Esophagus (tissue), 2 donors: Measurements from ENCODE around the gene VTI1A. TPM values are rescaled to one million over a fixed set of nuclear protein-coding genes. Genes with fewer than 3 reads are reported as not detected.

ENCODE experiments used
- H3K27ac ChIP-seq, 2 donors: one replicate each; pipeline ENCODE4 v1.5.1; 2013; ENCODE audit warnings: low read depth in 2 of 2, mild to moderate bottlenecking in 2 of 2, inconsistent platforms in 1 of 2, low read length in 1 of 2, moderate library complexity in 1 of 2
- H3K27me3 ChIP-seq, 2 donors: one replicate each; pipeline ENCODE4 v1.6.1; 2013; ENCODE audit warnings: low read length in 2 of 2, control low read depth in 1 of 2, mild to moderate bottlenecking in 1 of 2; ENCODE audit not compliant: insufficient read depth in 2 of 2, control insufficient read depth in 1 of 2
- H3K36me3 ChIP-seq, 2 donors: one replicate each; pipeline ENCODE4 v1.6.1; 2013; ENCODE audit warnings: low read length in 1 of 2; ENCODE audit not compliant: control insufficient read depth in 2 of 2, insufficient read depth in 2 of 2
- H3K4me1 ChIP-seq, 2 donors: one replicate each; pipeline ENCODE4 v1.6.1; 2013; ENCODE audit warnings: low read length in 1 of 2; ENCODE audit not compliant: control insufficient read depth in 2 of 2, insufficient read depth in 2 of 2
- H3K4me3 ChIP-seq, 2 donors: one replicate each; pipeline ENCODE4 v1.5.1; 2013; ENCODE audit warnings: low read length in 2 of 2, mild to moderate bottlenecking in 2 of 2, low read depth in 1 of 2, moderate library complexity in 1 of 2
- H3K9me3 ChIP-seq, 2 donors: one replicate each; pipeline ENCODE4 v1.6.1; 2013; ENCODE audit warnings: mild to moderate bottlenecking in 2 of 2, low read depth in 1 of 2, low read length in 1 of 2, moderate library complexity in 1 of 2; ENCODE audit not compliant: control insufficient read depth in 2 of 2, insufficient read depth in 1 of 2
- WGBS, 2 donors: extraction: QIAGEN DNeasy Blood & Tissue Kit; methylation state at CpG; one replicate each; pipeline ENCODE4 v1.1.7; 2013; 5-methylcytosine and 5-hydroxymethylcytosine counted together
- polyA plus RNA-seq, 2 donors: library from polyadenylated mRNA; stranded (reverse); fragments of 200-250 nt; gene quantifications; one replicate each; pipeline ENCODE4 v1.2.3, GENCODE V29; 2013
- donor health status: healthy with polysubstance abuse.
- donor health status: Bipolar disorder and iron deficiency.

Gene VTI1A
- polyA plus RNA-seq, 2 donors = 10.6 to 11.5 TPM

DNA sequence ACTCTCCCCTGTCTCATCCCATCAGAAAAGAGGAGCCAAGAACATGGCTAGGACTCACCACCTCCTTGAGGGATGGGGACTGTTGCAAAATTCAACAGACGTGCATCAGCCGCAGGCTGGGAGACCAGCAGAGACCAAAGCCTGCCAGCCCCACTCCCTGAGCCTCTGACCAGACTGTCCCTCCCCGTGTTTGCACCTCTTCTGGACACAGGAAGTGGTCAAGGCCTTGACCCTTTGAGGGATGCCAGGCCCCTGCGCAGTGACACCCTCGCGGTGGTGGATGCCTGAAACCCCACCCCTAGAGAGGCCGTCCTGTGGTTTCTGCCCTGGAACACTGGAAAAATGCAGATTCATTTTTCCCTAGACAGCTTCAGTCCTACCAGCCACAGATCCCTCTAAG lies 374.6 kb downstream of the VTI1A start:
- H3K27me3 ChIP-seq = no peaks in the 10 kb centered on the region
- H3K4me3 ChIP-seq = no peak overlapping the region
- H3K27ac ChIP-seq = no peak overlapping the region
- peaks cover 0 to 6% of the 10 kb centered on the region in 2 donors for H3K36me3 ChIP-seq
- H3K4me1 ChIP-seq = peaks cover 3 to 5% of the 10 kb centered on the region in 2 donors
- 86 to 91% methylated on average over 7 of the region's 7 CpGs for WGBS, 2 donors
- no peaks in the 10 kb centered on the region for H3K9me3 ChIP-seq

DNA sequence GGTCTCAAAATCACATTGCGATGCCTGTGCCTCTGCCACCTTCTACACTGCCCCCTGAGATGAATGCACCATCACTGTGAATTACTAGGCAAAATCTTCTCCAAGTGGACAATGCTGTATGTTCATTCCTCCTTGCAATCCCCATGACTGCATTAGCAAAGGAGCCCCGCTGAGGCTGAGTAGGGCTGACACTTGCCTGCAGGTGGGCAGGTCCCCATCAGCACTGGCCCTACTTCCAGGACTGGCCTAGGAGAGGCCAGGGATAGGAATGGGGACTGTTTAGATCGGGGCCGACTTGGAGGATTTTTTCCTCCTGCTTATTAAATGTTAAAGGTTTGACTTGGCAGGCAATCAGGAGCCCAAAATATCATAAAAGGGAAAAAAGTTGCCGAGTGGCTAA lies 376.0 kb downstream of the VTI1A start:
- H3K4me3 ChIP-seq = no peak overlapping the region
- no peaks in the 10 kb centered on the region for H3K27me3 ChIP-seq
- H3K9me3 ChIP-seq = no peaks in the 10 kb centered on the region
- WGBS, 2 donors = 93 to 95% methylated on average over 5 of the region's 5 CpGs
- H3K36me3 ChIP-seq = peaks cover 0 to 6% of the 10 kb centered on the region in 2 donors
- H3K4me1 ChIP-seq = peaks cover 3 to 5% of the 10 kb centered on the region in 2 donors
- no peak overlapping the region for H3K27ac ChIP-seq

DNA sequence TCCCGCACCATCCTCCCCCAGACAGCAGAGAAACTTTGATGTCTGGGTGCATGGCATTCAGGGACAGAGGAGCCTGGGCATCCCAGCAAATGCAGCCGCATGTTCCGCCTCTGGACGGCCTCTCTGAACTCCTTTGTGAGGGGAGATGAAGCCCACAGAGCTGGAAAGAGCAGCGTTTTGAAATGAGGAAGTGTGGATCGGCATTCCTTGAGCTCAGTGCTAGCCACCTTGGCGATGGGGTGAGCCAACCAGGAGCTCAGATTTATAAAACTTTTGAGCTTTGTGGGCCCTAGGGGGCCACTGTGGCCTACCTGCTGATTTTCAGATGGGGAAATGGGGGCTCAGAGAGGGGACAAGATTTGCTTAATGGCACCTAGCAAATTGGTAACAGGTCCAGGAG lies 376.6 kb downstream of the VTI1A start:
- H3K36me3 ChIP-seq = peaks cover 0 to 6% of the 10 kb centered on the region in 2 donors
- H3K27ac ChIP-seq = no peak overlapping the region
- H3K4me3 ChIP-seq = no peak overlapping the region
- no peaks in the 10 kb centered on the region for H3K9me3 ChIP-seq
- H3K27me3 ChIP-seq = no peaks in the 10 kb centered on the region
- 95 to 96% methylated on average over 7 of the region's 7 CpGs for WGBS, 2 donors
- peaks cover 3 to 5% of the 10 kb centered on the region in 2 donors for H3K4me1 ChIP-seq

DNA sequence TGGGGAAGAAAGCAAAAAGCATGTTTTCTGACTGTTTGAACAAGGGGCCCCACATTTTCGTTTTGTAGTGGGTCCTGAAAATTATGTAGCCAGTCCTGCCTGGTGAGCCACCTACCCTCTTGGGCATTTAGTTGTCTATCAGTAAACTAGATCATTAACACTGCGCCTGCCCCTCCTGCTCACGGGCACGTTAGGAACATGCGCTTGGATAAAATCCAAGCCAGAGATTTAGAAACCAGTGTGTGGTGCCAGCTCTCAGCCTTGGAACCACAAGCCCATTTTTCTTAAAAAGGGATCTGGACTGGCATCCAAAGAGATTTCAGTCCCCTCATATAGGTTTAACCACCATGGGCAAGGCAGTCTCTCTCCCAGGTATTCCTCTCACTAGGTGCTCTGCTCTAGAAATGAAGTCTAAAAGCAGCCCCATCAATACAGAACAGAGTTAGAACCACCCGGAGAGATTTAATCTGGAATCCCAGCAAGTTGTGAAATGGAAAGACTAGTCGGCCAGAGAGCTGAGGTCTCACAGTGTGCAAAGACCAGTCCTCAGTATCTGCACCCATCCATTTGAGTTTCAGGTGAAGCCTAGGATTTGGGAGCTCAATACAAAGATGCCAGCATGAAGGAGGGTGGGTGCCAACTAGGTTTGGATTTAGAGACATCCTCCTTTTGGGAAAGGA lies 379.1 kb downstream of the VTI1A start:
- WGBS, 2 donors = 35 to 53% methylated on average over 7 of the region's 7 CpGs
- peaks cover 3 to 5% of the 10 kb centered on the region in 2 donors for H3K4me1 ChIP-seq
- peaks cover 0 to 2% of the 10 kb centered on the region in 2 donors for H3K36me3 ChIP-seq

DNA sequence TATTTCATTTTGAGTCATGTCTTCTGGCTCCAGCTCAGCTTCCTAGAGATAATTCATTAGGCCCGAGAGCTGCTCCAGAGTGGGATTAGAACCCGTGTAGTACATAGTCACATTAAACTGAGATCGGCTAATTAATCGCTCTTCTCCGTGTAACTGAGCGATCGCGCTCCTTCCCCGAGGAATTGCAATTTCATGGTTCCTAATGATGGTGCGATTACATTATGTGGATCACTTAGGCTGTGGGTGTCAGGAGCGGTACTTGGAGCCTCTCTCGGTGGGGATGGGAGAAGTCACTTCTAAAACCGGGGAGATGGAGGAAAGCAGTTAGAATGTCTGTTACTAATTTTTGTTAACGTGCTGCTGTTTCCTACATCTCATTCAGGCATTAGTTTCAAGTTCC lies 380.1 kb downstream of the VTI1A start:
- H3K36me3 ChIP-seq = no peaks in the 10 kb centered on the region
- 93 to 95% methylated on average over 14 of the region's 14 CpGs for WGBS, 2 donors
- no peak overlapping the region for H3K4me3 ChIP-seq
- no peaks in the 10 kb centered on the region for H3K27me3 ChIP-seq
- H3K27ac ChIP-seq = no peak overlapping the region
- no peaks in the 10 kb centered on the region for H3K9me3 ChIP-seq
- peaks cover 3 to 5% of the 10 kb centered on the region in 2 donors for H3K4me1 ChIP-seq

More for the DNA sequence above, 379.1 kb downstream of the VTI1A start:
- Histone ChIP-seq H3K27me3 (no peaks in the 10 kb centered on the region), H3K9me3 (no peaks in the 10 kb centered on the region), H3K4me3 (no peak overlapping the region), H3K27ac (no peak overlapping the region)

DNA sequence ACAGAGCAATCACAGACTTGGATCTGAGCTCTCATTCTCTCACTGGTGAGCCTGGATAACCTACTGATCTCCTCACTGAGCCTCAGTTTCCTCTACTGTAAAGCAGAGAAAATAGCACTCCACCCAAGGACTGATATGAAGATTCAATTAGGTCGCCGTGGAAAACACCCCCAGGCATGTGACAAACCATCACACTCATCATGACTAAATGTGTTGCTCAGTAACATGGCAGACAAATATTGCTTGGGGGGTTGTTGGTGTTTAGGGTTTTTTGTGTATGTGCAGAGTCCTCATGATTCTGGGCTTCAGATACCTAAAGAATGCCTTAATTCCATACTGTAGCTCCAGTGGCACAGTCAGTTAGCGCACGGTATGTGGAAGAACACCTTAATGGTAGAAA lies 380.9 kb downstream of the VTI1A start:
- WGBS, 2 donors = 76 to 91% methylated on average over 4 of the region's 4 CpGs

DNA sequence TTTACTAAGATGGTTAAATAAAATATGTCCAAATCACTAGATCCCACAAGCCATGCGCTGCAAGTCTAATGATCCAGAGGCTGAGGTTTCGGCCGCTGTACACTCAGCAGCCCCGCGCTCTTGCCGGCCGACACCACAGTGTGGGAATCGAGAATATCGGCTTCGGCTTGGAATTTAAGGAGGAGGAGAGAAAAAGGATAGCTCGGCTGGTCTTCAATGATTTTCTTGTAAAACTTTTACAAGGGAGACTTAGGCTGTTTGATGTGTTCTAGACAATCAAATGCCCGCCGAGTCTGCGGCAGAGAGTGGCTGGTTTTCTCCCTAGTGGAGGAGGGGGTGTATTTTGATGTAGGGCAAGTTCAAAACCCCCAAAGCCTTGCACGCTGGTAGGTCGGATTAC lies 384.8 kb downstream of the VTI1A start:
- Histone ChIP-seq H3K4me1 (no peaks in the 10 kb centered on the region), H3K36me3 (no peaks in the 10 kb centered on the region), H3K27ac (no peak overlapping the region), H3K27me3 (no peaks in the 10 kb centered on the region), H3K9me3 (no peaks in the 10 kb centered on the region), H3K4me3 (no peak overlapping the region)
- WGBS, 2 donors = 94 to 96% methylated on average over 16 of the region's 16 CpGs

More for the DNA sequence above, 380.9 kb downstream of the VTI1A start:
- no peaks in the 10 kb centered on the region for H3K27me3 ChIP-seq
- no peaks in the 10 kb centered on the region for H3K9me3 ChIP-seq
- H3K36me3 ChIP-seq = no peaks in the 10 kb centered on the region
- H3K4me3 ChIP-seq = no peak overlapping the region
- peaks cover 3 to 5% of the 10 kb centered on the region in 2 donors for H3K4me1 ChIP-seq
- H3K27ac ChIP-seq = no peak overlapping the region

DNA sequence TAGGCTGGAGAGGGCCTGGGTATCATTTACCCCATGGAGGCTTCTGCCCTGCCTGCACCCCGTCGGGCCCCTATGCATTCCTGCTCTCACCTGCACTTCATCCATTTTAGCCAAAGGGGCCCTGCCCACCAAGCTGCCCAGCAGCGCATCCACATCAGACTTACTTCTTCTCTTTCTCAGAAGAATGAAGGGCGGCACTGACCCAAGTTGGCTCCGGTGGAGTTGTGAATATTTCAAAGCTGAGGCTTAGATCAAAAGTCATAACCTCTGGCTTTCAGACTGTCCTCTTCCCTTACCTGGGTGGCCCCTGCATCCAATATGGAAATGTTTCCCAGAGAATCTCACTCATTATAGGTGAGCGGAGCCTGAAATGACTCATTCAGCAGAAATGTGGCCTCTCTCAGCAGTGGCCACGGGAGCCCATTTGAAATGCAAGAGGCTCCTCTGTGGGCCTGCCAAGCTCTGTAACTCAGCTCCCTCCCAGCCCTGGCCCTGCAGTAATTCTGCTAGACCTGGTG lies 385.4 kb downstream of the VTI1A start:
- Histone ChIP-seq H3K27ac (no peak overlapping the region), H3K9me3 (no peaks in the 10 kb centered on the region), H3K27me3 (no peaks in the 10 kb centered on the region), H3K4me3 (no peak overlapping the region), H3K36me3 (no peaks in the 10 kb centered on the region), H3K4me1 (no peaks in the 10 kb centered on the region)
- 84 to 89% methylated on average over 7 of the region's 7 CpGs for WGBS, 2 donors

DNA sequence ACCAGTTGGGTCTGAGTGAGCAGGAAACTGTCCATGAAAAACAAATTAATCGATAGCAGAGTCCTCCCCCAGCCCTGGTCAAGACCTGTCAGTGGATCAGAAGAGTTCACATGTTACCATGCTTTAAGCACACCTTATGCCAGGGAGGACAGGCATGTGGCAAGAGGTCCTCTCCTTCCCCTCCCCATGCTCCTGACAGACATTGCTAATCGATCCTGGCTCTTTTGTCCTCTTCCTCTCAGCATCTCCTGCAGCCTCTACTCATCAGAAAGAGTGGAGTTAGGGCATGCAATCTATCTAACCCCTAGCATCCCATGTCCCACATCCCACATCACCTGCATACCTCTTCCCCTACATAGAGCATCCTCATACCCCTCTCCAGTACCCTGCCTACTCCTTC lies 385.9 kb downstream of the VTI1A start:
- H3K27ac ChIP-seq = no peak overlapping the region
- no peak overlapping the region for H3K4me3 ChIP-seq
- H3K36me3 ChIP-seq = no peaks in the 10 kb centered on the region
- H3K4me1 ChIP-seq = no peaks in the 10 kb centered on the region
- H3K9me3 ChIP-seq = no peaks in the 10 kb centered on the region
- WGBS, 2 donors = 82 to 95% methylated on average over 2 of the region's 2 CpGs
- no peaks in the 10 kb centered on the region for H3K27me3 ChIP-seq

DNA sequence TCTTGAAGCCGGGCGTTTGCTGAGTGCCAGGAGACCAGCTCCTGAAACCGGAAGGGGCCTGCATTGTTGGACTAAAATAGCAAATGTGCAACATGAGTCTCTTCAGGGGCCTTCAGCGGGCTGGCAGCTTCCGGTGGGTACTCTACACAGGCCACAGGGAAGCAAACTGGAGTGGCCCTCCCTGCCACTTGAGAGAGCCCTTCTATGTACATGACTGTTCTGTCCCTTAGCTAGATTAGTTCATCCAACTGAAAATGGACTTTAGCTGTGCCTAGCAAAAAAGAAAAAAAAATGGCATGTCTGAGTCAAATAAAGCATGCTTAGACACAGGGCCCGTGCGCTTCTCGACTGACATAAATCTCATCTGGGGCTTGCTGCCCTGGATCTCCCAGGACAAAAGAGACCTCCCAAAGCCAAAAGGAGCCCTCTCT lies 387.8 kb downstream of the VTI1A start:
- Histone ChIP-seq H3K27ac (no peak overlapping the region), H3K9me3 (peaks cover 0 to 2% of the 10 kb centered on the region in 2 donors), H3K27me3 (no peaks in the 10 kb centered on the region), H3K4me1 (no peaks in the 10 kb centered on the region), H3K4me3 (no peak overlapping the region), H3K36me3 (no peaks in the 10 kb centered on the region)
- 74 to 83% methylated on average over 8 of the region's 8 CpGs for WGBS, 2 donors
